ENCODE measurements around the gene ZNF821. TPM values are rescaled to one million over a fixed set of nuclear protein-coding genes. Genes with fewer than 3 reads are reported as not detected.
"Not testable (repeated sequence)": the region's sequence is repeated elsewhere in the genome, so short reads cannot be mapped to it uniquely, and the experiment has no call there.

The ZNF821 gene
- total RNA-seq, 1 donor from 2014 or later, result 17.6 TPM

DNA sequence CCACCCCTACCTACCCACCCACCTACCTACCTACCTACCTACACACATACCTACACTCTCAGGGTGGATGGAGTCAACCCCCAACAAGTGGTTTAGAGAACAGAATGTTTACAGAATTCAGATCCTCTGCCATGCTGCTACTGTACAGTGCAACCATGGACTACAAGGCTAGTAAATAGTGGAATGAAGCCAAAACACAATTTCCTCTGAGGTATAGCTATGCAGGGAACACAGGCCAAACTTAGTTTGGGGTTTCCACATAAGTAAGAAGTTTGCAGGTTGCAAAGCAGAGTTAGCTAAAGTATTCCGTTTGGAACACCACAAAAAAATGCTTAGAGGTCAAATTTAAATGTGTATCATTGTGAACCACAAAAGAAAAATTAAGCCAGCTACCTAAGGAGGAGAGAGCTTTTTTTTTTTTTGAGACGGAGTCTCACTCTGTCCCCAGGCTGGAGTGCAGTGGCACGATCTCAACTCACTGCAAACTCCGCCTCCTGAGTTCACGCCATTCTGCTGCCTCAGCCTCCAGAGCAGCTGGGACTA lies 72.7 kb downstream of the ZNF821 start:
- no peak for DNase-seq (ENCODE audit: low read depth)
- TF ChIP-seq, protein P1, sequence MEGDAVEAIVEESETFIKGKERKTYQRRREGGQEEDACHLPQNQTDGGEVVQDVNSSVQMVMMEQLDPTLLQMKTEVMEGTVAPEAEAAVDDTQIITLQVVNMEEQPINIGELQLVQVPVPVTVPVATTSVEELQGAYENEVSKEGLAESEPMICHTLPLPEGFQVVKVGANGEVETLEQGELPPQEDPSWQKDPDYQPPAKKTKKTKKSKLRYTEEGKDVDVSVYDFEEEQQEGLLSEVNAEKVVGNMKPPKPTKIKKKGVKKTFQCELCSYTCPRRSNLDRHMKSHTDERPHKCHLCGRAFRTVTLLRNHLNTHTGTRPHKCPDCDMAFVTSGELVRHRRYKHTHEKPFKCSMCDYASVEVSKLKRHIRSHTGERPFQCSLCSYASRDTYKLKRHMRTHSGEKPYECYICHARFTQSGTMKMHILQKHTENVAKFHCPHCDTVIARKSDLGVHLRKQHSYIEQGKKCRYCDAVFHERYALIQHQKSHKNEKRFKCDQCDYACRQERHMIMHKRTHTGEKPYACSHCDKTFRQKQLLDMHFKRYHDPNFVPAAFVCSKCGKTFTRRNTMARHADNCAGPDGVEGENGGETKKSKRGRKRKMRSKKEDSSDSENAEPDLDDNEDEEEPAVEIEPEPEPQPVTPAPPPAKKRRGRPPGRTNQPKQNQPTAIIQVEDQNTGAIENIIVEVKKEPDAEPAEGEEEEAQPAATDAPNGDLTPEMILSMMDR (conservative IDR thresholded peaks at IDR 0.05; ENCODE audit: low read depth, low read length), result no peak
- H3K4me3 ChIP-seq (ENCODE audit: low read depth, low read length), result no peak overlapping the region

DNA sequence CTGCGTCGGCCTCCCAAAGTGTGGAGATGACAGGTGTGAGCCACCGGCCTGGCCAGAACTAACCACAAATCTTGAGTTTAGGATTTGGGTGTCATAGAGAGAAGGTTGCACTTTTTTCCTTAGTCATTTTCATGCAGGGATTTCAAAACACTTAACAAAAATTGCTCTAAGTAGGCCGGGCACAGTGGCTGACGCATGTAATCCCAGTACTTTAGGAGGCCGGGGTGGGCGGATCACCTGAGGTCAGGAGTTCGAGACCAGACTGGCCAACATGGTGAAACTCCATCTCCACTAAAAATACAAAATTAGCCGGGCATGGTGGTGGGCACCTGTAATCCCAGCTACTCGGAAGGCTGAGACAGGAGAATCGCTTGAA lies 73.8 kb downstream of the ZNF821 start:
- not testable (repeated sequence) for DNase-seq (ENCODE audit: low read depth); H3K4me3 ChIP-seq (ENCODE audit: low read depth, low read length)

Other genes with a start within 250 kb of the ZNF821 start
- 8.1 and 11.0 TPM in 2 replicates for gene PHLPP2, start 159.5 kb downstream of the ZNF821 start, total RNA-seq
- 40.1 and 43.6 TPM in 2 replicates for gene AP1G1, start 75.3 kb downstream of the ZNF821 start, total RNA-seq
- gene ATXN1L, start 38.2 kb downstream of the ZNF821 start, total RNA-seq, result 9.5 and 12.2 TPM in 2 replicates
- gene IST1, start 11.3 kb upstream of the ZNF821 start, total RNA-seq, result 145 and 211 TPM in 2 replicates
- gene PKD1L3, start 116.2 kb upstream of the ZNF821 start, total RNA-seq, result not detected in 2 replicates
- 9.4 and 10.9 TPM in 2 replicates for gene DHODH, start 124.6 kb upstream of the ZNF821 start, total RNA-seq
- gene HP, start 170.3 kb upstream of the ZNF821 start, total RNA-seq, result not detected in 2 replicates
- gene HPR, start 179.0 kb upstream of the ZNF821 start, total RNA-seq, result not detected in 2 replicates
- 6.5 and 11.0 TPM in 2 replicates for gene TXNL4B, start 209.4 kb upstream of the ZNF821 start, total RNA-seq
- gene DHX38, start 209.7 kb upstream of the ZNF821 start, total RNA-seq, result 31.4 and 36.6 TPM in 2 replicates